Cardiac fibroblast (primary cell): ENCODE measurements around the gene LRBA.

Experiments
- DNase-seq, 2 donors: peaks; one replicate each; pipeline versions ENCODE4 v3.0.0 to v3.0.0-alpha.2; 2010; ENCODE audit warnings: low read depth in 2 of 2
- H3K4me3 ChIP-seq, 2 donors: replicated peaks in 1 of 2; 1 replicate in 1 of 2; 2 replicates in 1 of 2; pipeline ENCODE4 v1.5.1; 2011; ENCODE audit warnings: low read depth in 2 of 2, low read length in 2 of 2, mild to moderate bottlenecking in 2 of 2, moderate library complexity in 1 of 2
- TF ChIP-seq, protein P1 (sequence below): IDR thresholded peaks from one replicate; pipeline ENCODE4 v1.5.1; 2011; ENCODE audit warnings: low read depth, mild to moderate bottlenecking, low read length, inconsistent platforms

The LRBA gene

DNA sequence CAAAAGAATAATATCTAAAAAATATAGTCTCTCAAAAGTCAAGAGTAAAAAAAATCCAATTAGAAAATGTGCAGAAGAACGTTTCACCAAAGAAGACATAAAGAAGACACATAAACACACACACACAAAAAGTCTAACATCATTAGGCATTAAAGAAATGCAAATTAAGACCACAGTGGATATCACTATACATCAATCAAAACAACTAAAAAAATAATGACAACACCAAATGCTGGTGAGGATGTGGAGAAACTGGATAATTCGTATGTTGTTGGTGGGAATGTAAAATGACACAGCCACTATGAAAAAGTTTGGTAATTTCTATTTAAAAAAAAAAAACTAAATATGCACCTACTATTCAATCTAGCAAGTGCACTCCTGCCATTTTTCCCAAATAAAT, 66.4 kb downstream of the LRBA start:
- TF ChIP-seq, protein P1, sequence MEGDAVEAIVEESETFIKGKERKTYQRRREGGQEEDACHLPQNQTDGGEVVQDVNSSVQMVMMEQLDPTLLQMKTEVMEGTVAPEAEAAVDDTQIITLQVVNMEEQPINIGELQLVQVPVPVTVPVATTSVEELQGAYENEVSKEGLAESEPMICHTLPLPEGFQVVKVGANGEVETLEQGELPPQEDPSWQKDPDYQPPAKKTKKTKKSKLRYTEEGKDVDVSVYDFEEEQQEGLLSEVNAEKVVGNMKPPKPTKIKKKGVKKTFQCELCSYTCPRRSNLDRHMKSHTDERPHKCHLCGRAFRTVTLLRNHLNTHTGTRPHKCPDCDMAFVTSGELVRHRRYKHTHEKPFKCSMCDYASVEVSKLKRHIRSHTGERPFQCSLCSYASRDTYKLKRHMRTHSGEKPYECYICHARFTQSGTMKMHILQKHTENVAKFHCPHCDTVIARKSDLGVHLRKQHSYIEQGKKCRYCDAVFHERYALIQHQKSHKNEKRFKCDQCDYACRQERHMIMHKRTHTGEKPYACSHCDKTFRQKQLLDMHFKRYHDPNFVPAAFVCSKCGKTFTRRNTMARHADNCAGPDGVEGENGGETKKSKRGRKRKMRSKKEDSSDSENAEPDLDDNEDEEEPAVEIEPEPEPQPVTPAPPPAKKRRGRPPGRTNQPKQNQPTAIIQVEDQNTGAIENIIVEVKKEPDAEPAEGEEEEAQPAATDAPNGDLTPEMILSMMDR, result no peak
- no peak for DNase-seq
- H3K4me3 ChIP-seq, result no peak overlapping the region

DNA sequence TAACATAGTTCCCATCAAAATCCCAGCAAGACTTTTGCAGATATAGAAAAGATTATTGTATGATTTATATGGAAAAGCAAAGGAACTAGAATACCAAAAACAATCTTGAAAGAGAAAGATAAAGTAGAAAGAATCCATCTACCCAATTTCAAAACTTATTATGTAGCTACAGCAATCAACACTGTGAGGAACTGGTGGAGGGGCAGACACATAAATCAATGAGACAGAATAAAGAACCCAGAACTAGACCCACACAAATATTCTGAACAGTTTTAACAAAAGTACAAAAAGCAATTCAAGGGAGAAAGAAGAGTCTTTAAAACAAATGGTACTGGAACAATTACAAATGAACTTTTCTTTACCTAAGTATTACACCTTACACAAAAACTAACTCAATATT, 67.0 kb downstream of the LRBA start:
- H3K4me3 ChIP-seq, result no peak overlapping the region
- DNase-seq, result no peak
- TF ChIP-seq, protein P1, result no peak

DNA sequence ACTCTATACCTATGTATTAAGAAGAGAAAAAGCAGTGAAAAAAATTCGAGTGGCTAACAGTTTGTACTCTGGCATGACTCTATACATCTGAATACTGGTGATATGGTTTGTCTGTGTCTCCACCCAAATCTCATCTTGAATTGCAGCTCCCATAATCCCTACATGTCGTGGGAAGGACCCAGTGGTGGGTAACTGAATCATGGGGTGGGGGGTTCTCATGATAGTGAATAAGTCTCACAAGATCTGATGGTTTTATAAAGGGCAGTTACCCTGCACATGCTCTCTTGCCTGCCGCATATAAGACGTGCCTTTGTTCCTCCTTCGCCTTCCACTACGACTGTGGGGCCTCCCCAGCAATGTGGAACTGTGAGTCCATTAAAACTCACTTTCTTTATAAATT, 70.4 kb downstream of the LRBA start:
- DNase-seq, result no peak
- TF ChIP-seq, protein P1, result no peak
- no peak overlapping the region for H3K4me3 ChIP-seq

DNA sequence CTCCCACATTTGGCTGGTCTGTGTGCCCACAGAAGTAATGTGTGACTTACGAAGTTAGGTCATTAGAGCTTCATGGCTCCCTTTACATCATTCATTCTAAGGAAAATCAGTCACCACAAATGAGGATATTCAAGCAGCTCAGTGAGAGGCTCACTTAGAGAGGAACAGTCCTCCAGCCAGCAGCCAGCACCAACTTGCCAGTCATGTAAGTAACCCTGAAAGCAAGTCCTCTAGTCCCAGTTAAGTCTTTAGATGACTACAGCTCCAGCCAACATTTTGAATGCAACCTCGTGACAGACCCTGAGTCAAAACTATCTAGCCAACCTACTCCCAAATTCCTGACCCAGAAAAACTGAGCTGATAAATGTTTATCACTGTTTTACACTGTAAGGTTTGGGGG, 71.3 kb downstream of the LRBA start:
- TF ChIP-seq, protein P1, result no peak
- no peak for DNase-seq
- H3K4me3 ChIP-seq, result no peak overlapping the region

DNA sequence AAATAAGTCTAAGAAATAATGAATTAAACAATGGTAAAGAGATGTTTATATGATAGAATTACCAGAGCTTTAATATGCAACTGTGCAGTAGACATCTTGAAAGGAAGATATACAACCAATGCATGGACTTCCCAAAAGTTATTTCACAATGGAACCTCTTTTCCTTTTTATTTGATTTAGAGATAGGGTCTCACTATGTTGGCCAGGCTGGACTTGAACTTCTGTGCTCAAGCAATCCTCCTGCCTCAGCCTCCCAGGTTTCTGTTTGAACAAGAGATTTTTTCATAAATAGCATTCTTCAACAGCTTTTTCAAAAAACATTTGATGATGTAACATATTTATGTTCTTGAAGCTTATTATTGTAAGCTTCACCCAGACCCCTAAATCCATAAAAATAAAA, 72.0 kb downstream of the LRBA start:
- TF ChIP-seq, protein P1, result no peak
- no peak overlapping the region for H3K4me3 ChIP-seq
- DNase-seq, result no peak

DNA sequence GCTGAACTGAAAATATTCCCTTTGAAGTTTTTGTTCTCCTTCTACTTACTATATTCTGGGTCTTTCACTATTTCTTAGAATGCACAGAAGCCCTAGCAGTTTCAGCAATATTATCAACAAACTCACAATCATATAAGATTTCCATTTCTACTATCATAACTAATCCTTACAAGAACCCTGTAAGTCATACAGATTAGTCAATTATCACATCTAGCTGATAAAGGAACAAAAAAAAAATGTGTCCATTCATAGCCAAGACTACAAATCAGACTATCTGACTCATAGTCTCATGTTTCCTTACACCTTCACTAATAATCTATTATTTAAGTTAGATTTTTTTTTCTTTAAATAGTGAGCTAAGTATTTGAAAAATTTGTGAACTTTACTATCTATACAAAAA, 72.5 kb downstream of the LRBA start:
- no peak for DNase-seq
- TF ChIP-seq, protein P1, result no peak
- no peak overlapping the region for H3K4me3 ChIP-seq

DNA sequence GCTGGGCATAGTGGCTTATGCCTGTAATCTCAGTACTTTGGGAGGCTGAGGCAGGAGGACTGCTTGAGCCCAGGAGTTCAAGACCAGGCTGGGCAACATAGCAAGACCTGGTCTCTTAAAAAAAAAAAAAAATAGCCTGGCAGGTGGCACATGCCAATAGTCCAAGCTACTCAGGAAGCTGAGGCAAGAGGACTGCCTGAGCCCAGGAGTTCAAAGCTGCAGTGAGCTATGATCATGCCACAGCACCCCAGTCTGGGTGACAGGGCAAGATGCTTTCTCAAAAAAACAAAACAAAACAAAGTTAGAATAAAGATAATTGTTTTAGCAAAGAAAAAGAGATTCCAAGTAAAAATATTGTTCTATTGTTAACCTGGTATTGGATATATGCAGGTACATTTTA, 75.0 kb downstream of the LRBA start:
- no peak overlapping the region for H3K4me3 ChIP-seq
- no peak for DNase-seq
- TF ChIP-seq, protein P1, result no peak
